ENCODE measurements around the gene NEK10. TPM values are rescaled to one million over a fixed set of nuclear protein-coding genes. Genes with fewer than 3 reads are reported as not detected.
A peak's percentile ranks its signal among the peaks of the same experiment; 100 is the strongest.

Gene NEK10
- total and polyA plus RNA-seq, 2 of the 13 experiments (the other 11 are each of a cell fraction or from before 2014, with no cell fraction given), result 2.8 to 14.2 TPM

- TF ChIP-seq ZUFSP (CRISPR knock-in tag; IDR thresholded peaks at IDR 0.05; ENCODE audit: borderline replicate concordance) (no peak), FOXK1 (CRISPR knock-in tag; IDR thresholded peaks at IDR 0.05; ENCODE audit: borderline replicate concordance, low read depth) (no peak), GTF3A (CRISPR knock-in tag; conservative IDR thresholded peaks at IDR 0.05) (no peak), ZNF709 (CRISPR knock-in tag; IDR thresholded peaks at IDR 0.05) (no peak), ZNF850 (CRISPR knock-in tag; conservative IDR thresholded peaks at IDR 0.05) (no peak), CBX2 (IDR thresholded peaks at IDR 0.05; ENCODE audit: low read depth, low read length) (no peak), CBX2 (CRISPR knock-in tag; IDR thresholded peaks at IDR 0.05; ENCODE audit: low read depth) (no peak), STAG1 (CRISPR knock-in tag; IDR thresholded peaks at IDR 0.05) (peak; percentile 70), U2AF1 (optimal IDR thresholded peaks at IDR 0.05; ENCODE audit: low read depth, low read length) (no peak), ZNF335 (CRISPR knock-in tag; IDR thresholded peaks at IDR 0.05) (no peak), TEAD3 (CRISPR knock-in tag; optimal IDR thresholded peaks at IDR 0.05; ENCODE audit: borderline replicate concordance) (peak; percentile 12), KMT2B (CRISPR knock-in tag; IDR thresholded peaks at IDR 0.05) (no peak), SALL1 (CRISPR knock-in tag; IDR thresholded peaks at IDR 0.05) (peak; percentile 21; the same call in 1 of the 2 replicates), SIN3A (IDR thresholded peaks at IDR 0.05; ENCODE audit: borderline replicate concordance, low read depth, low read length) (no peak), SKI (IDR thresholded peaks at IDR 0.05; ENCODE audit: partially characterized antibody) (no peak), HNF1A (IDR thresholded peaks at IDR 0.05; ENCODE audit: low read depth) (no peak), HNF1A (CRISPR knock-in tag; IDR thresholded peaks at IDR 0.05; ENCODE audit: borderline replicate concordance) (no peak), SRF (IDR thresholded peaks at IDR 0.05; ENCODE audit: low read depth, low read length) (no peak), SALL2 (CRISPR knock-in tag; IDR thresholded peaks at IDR 0.05) (no peak), NR2C2 (CRISPR knock-in tag; IDR thresholded peaks at IDR 0.05; ENCODE audit: borderline replicate concordance) (no peak), ATAD3A (CRISPR knock-in tag; IDR thresholded peaks at IDR 0.05) (no peak), RAD21 (CRISPR knock-in tag; IDR thresholded peaks at IDR 0.05) (peak; percentile 56), ELF1 (CRISPR knock-in tag; IDR thresholded peaks at IDR 0.05) (no peak), ZBTB39 (CRISPR knock-in tag; IDR thresholded peaks at IDR 0.05) (no peak), ZNF33B (CRISPR knock-in tag; IDR thresholded peaks at IDR 0.05) (no peak), RELA (CRISPR knock-in tag; IDR thresholded peaks at IDR 0.05) (no peak), POLR2A (IDR thresholded peaks at IDR 0.05; ENCODE audit: insufficient read depth in 1 of 2, low read depth in 2 of 2, low read length in 2 of 2) (no peak)
These were observed 115.4 kb downstream of the NEK10 start (continued) for GRCh38 chr3:27253831-27254230.

All from HepG2 (cell line).